Smooth muscle cell (in vitro differentiated cells): ENCODE results near the gene PHLPP1. TPM values are rescaled to one million over a fixed set of nuclear protein-coding genes. Genes with fewer than 3 reads are reported as not detected.

Source experiments
- DNase-seq: peaks from one replicate; lab custom pipeline; 2025; ENCODE audit not compliant: unreplicated experiment; lab: John Stamatoyannopoulos, UW
- H2AFZ ChIP-seq: fragments of 200-600 bp; sonication (generic); 2 replicates; pipeline ENCODE4 v1.6.0; 2016; ENCODE audit warnings: antibody characterized with exemption, low read depth, mild to moderate bottlenecking
- H3F3A ChIP-seq: fragments of 200-600 bp; sonication (generic); 2 replicates; pipeline ENCODE4 v1.6.0; 2017; ENCODE audit warnings: antibody characterized with exemption, low read depth
- H3K27ac ChIP-seq: fragments of 200-600 bp; sonication (generic); 2 replicates; pipeline ENCODE4 v1.5.1; 2016; ENCODE audit warnings: low read depth, mild to moderate bottlenecking
- H3K27me3 ChIP-seq: fragments of 200-600 bp; sonication (generic); 2 replicates; pipeline ENCODE4 v1.6.1; 2016; ENCODE audit warnings: low read depth, mild to moderate bottlenecking
- H3K36me3 ChIP-seq: fragments of 200-600 bp; sonication (generic); 2 replicates; pipeline ENCODE4 v1.5.1; 2016; ENCODE audit warnings: low read depth
- H3K4me1 ChIP-seq: fragments of 200-600 bp; sonication (generic); 2 replicates; pipeline ENCODE4 v1.5.1; 2016; ENCODE audit warnings: low read depth
- H3K4me2 ChIP-seq: fragments of 200-600 bp; sonication (generic); 2 replicates; pipeline ENCODE4 v1.6.0; 2016; ENCODE audit warnings: mild to moderate bottlenecking
- H3K4me3 ChIP-seq: fragments of 200-600 bp; sonication (generic); 2 replicates; pipeline ENCODE4 v1.5.1; 2016; ENCODE audit warnings: mild to moderate bottlenecking
- H3K79me2 ChIP-seq: fragments of 200-600 bp; sonication (generic); 2 replicates; pipeline ENCODE4 v1.6.0; 2016; ENCODE audit warnings: low read depth, mild to moderate bottlenecking
- H3K9ac ChIP-seq: fragments of 200-600 bp; sonication (generic); 2 replicates; pipeline ENCODE4 v1.6.0; 2016; ENCODE audit warnings: low read depth
- H3K9me3 ChIP-seq: fragments of 200-600 bp; sonication (generic); replicated peaks from 2 replicates; pipeline ENCODE4 v1.5.1; 2016; ENCODE audit warnings: low read depth
- H4K20me1 ChIP-seq: fragments of 200-600 bp; sonication (generic); 2 replicates; pipeline ENCODE4 v1.6.0; 2016; ENCODE audit warnings: low read depth
- CTCF ChIP-seq: fragments of 200-600 bp; sonication (generic); IDR thresholded peaks from 2 replicates; pipeline ENCODE4 v1.5.1; 2017; ENCODE audit warnings: borderline replicate concordance, mild to moderate bottlenecking, antibody characterized with exemption; ENCODE audit not compliant: insufficient read depth, poor library complexity, severe bottlenecking
- WGBS: methylation state at CpG from one replicate; pipeline ENCODE4 v1.1.7; 2016; ENCODE audit warnings: low lambda C conversion rate; 5-methylcytosine and 5-hydroxymethylcytosine counted together
- polyA plus RNA-seq: library from polyadenylated mRNA; unstranded; fragments of >200 nt; fragmentation: Nextera tagmentation; extraction: Ambion mirVana; gene quantifications from 2 replicates; pipeline ENCODE4 v1.2.1, GENCODE V29; 2016
- total RNA-seq: library from RNA; depleted of rRNA; stranded (reverse); fragments of >200 nt; gene quantifications from 2 replicates; pipeline ENCODE4 v1.2.3, GENCODE V29; 2014

The PHLPP1 gene
- total and polyA plus RNA-seq, 2 experiments from 2014 or later, result 1.1 to 4.3 TPM

GRCh38 chr18:62678847-62679485 is 36.4 kb upstream of the PHLPP1 start:
- no peak overlapping the region for H3K27ac ChIP-seq
- no peaks in the 10 kb centered on the region for H3F3A ChIP-seq
- WGBS, result 81% methylated on average over 9 of the region's 9 CpGs
- H3K4me3 ChIP-seq, result no peak overlapping the region
- H2AFZ ChIP-seq, result no peak overlapping the region
- DNase-seq, result no peak
- no peak overlapping the region for H3K4me2 ChIP-seq
- H3K79me2 ChIP-seq, result no peaks in the 10 kb centered on the region
- no peak for TF ChIP-seq CTCF
- no peaks in the 10 kb centered on the region for H3K27me3 ChIP-seq
- H3K9ac ChIP-seq, result no peak overlapping the region
- H3K4me1 ChIP-seq, result no peaks in the 10 kb centered on the region
- no peaks in the 10 kb centered on the region for H3K36me3 ChIP-seq
- no peaks in the 10 kb centered on the region for H4K20me1 ChIP-seq
- H3K9me3 ChIP-seq, result no peaks in the 10 kb centered on the region

DNA sequence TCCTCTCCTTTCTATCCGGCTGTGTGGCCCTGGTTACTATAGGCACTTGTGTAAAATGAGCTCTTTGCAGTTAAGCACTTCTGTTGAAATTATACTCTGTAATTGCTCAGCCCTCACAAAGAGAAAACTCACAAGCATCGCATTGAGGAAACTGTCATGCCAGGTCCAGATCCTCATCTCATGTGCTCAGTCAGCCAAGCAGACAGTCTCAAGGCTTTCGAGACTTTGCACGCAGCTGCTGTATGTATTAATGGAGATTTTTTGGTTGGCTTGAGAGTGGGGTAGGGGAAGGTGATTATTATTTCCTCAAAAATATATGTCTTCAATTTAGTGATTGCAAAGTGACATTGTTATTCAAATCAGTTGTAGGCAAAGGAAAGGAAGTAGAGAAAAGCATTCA is 33.0 kb upstream of the PHLPP1 start:
- TF ChIP-seq CTCF, result no peak
- H3K9me3 ChIP-seq, result no peaks in the 10 kb centered on the region
- H3K79me2 ChIP-seq, result no peaks in the 10 kb centered on the region
- H3K36me3 ChIP-seq, result no peaks in the 10 kb centered on the region
- no peak overlapping the region for H2AFZ ChIP-seq
- no peak overlapping the region for H3K4me2 ChIP-seq
- H4K20me1 ChIP-seq, result no peaks in the 10 kb centered on the region
- 52% methylated on average over 4 of the region's 4 CpGs for WGBS
- no peaks in the 10 kb centered on the region for H3K4me1 ChIP-seq
- H3K27me3 ChIP-seq, result no peaks in the 10 kb centered on the region
- no peaks in the 10 kb centered on the region for H3F3A ChIP-seq
- no peak overlapping the region for H3K4me3 ChIP-seq
- no peak overlapping the region for H3K27ac ChIP-seq
- H3K9ac ChIP-seq, result no peak overlapping the region
- DNase-seq, result no peak

DNA sequence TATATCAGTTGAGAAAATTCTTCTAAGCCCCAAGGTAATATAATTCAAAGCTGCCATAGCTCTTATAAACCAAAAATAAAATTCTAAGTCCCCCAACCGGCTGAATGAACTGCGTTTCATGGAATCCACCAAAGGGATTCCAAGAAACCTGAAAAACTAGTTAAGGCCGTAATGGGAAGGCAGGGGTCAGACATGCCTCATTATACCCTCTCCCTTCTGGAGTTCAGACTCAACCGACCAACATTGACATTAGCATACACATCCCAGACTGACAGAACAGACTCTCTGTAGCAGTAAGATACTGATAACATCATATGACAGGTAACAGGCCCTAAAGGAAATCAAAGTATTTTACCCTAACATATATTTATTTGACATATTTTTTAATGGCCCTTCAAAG is 31.4 kb upstream of the PHLPP1 start:
- Histone ChIP-seq H3K27me3 (no peaks in the 10 kb centered on the region), H3K4me1 (no peaks in the 10 kb centered on the region), H3K4me2 (no peak overlapping the region), H3K9me3 (no peaks in the 10 kb centered on the region), H3K36me3 (no peaks in the 10 kb centered on the region), H3F3A (no peaks in the 10 kb centered on the region), H4K20me1 (no peaks in the 10 kb centered on the region), H3K79me2 (no peaks in the 10 kb centered on the region), H3K4me3 (no peak overlapping the region), H3K9ac (no peak overlapping the region), H3K27ac (no peak overlapping the region), H2AFZ (no peak overlapping the region)
- 50% methylated on average over 4 of the region's 4 CpGs for WGBS
- DNase-seq, result no peak
- no peak for TF ChIP-seq CTCF

DNA sequence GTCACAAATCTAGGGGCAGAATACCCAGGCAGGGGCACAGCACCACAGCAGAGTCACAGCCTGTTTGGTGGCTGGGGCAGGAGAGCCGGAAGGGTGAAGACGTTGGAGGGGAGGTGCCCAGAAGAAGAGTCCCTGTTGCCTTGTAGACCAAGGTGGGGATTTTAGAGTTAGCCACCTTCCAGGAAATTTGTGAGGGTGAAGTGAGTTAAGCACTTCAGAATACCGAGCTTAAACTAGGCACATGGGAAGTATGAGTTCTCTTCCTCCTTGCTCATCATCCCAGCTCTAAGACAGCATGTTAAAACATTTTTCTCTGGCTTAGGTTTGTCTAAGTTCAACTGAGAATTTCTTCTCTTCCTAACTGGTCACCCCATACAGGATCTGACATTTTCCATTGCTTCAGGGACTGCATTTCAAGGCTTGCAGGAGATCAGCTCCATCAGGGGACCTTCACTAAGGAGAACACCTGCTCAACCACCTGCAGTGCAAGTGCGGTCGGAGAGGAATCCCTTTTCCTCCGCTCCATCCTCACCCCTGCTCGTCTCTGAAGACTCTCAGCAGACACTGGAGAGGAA is 26.5 kb upstream of the PHLPP1 start:
- Histone ChIP-seq H3K27ac (no peak overlapping the region), H3F3A (no peaks in the 10 kb centered on the region), H3K4me3 (no peak overlapping the region), H3K36me3 (no peaks in the 10 kb centered on the region), H3K27me3 (no peaks in the 10 kb centered on the region), H3K4me2 (no peak overlapping the region), H2AFZ (no peak overlapping the region), H3K9me3 (no peaks in the 10 kb centered on the region), H3K9ac (no peak overlapping the region), H4K20me1 (no peaks in the 10 kb centered on the region), H3K79me2 (no peaks in the 10 kb centered on the region), H3K4me1 (no peaks in the 10 kb centered on the region)
- WGBS, result 94% methylated on average over 7 of the region's 7 CpGs
- TF ChIP-seq CTCF, result no peak
- DNase-seq, result no peak
